Neural progenitor cell (in vitro differentiated cells): ENCODE data around the gene GALNT17.

ENCODE experiments used
- EZH2 ChIP-seq: fragments of 200-600 bp; sonication (generic); IDR thresholded peaks from 2 replicates; pipeline ENCODE4 v1.6.1; 2017; ENCODE audit warnings: antibody characterized with exemption, mild to moderate bottlenecking, moderate library complexity
- EZH2phosphoT487 ChIP-seq: fragments of 200-600 bp; sonication (generic); IDR thresholded peaks from 2 replicates; pipeline ENCODE4 v1.6.1; 2017; ENCODE audit warnings: antibody characterized with exemption
- TF ChIP-seq, protein P1 (sequence below): fragments of 200-600 bp; sonication (generic); IDR thresholded peaks from 2 replicates; pipeline ENCODE4 v1.5.1; 2017; ENCODE audit warnings: antibody characterized with exemption, mild to moderate bottlenecking

DNA sequence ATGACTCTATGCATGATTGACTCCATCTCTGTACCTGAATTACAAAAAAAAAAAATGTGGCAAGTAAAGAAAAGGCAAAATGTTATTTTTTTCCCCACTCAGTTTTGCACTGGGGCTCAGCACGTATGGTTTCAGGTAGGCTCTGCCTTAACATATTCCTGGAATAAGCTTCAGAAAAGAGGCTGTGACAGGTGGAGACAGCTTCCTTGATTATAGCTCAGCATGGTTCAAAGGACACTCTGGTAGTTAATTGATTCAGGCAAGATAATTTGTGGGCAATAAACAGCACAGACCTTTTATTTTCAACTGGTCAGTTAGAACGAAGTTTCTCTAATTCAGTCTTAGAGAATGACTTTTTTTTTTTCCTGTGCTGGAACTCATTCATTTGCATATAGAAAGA is 347.3 kb downstream of the GALNT17 start:
- TF ChIP-seq, protein P1, sequence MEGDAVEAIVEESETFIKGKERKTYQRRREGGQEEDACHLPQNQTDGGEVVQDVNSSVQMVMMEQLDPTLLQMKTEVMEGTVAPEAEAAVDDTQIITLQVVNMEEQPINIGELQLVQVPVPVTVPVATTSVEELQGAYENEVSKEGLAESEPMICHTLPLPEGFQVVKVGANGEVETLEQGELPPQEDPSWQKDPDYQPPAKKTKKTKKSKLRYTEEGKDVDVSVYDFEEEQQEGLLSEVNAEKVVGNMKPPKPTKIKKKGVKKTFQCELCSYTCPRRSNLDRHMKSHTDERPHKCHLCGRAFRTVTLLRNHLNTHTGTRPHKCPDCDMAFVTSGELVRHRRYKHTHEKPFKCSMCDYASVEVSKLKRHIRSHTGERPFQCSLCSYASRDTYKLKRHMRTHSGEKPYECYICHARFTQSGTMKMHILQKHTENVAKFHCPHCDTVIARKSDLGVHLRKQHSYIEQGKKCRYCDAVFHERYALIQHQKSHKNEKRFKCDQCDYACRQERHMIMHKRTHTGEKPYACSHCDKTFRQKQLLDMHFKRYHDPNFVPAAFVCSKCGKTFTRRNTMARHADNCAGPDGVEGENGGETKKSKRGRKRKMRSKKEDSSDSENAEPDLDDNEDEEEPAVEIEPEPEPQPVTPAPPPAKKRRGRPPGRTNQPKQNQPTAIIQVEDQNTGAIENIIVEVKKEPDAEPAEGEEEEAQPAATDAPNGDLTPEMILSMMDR, result no peak
- TF ChIP-seq EZH2 (no peak), EZH2phosphoT487 (no peak)
